Measurements from ENCODE around the gene FAM133A. TPM values are rescaled to one million over a fixed set of nuclear protein-coding genes. Genes with fewer than 3 reads are reported as not detected.

Gene FAM133A
- polyA plus RNA-seq, 1 donor from 2014 or later = 6.4 TPM

DNA sequence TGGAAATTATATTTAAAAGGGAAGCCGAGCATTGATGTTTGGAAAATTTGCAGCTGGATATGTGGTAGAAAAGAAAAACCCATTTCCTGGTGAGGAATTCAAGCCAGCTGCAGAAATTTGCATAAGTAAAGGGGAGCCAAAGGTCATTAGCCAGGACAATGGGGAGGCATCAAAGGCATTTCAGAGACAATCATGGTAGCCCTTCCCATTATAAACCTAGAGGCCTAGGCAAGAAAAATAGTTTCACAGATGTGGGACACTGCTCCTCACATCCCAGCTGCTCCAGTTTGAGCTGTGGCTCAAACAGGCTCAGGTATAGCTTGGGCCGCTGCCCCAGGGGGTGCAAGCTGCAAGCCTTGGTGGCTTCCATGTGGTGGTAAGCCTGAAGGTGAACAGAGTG, 36.4 kb upstream of the FAM133A start (continued):
- TF ChIP-seq SMC3 (conservative IDR thresholded peaks at IDR 0.05; ENCODE audit: poor library complexity) = no peak
- TF ChIP-seq EZH2 (IDR thresholded peaks at IDR 0.05; ENCODE audit: borderline replicate concordance, insufficient read depth, low read length, poor library complexity, severe bottlenecking) = no peak

DNA sequence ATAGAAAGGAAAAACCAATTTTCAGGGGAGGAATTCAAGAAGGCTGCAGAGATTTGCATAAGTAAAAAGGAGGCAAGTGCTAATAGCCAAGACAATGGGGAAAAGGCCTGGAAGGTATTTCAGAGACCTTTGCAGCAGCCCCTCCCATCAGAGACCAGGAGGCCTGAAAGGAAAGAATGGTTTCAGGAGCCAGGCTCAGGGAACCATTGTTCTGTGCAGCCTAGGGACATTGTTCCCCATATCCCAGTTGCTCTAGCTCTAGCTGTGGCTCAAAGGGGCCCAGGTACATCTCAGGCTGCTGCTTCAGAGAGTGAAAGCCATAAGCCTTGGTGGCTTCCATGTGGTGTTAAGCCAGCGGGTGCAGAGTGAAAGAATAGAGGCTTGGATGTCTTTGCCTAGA, 24.6 kb upstream of the FAM133A start:
- Histone ChIP-seq H3K27me3 (ENCODE audit: insufficient read depth, low read depth, low read length) (no peaks in the 10 kb centered on the region), H3K4me2 (ENCODE audit: low read length) (no peak overlapping the region), H3K9ac (ENCODE audit: low read length) (no peak overlapping the region), H4K20me1 (ENCODE audit: insufficient read depth) (no peaks in the 10 kb centered on the region), H3F3A (ENCODE audit: insufficient read depth, low read length, poor library complexity, severe bottlenecking) (no peaks in the 10 kb centered on the region), H3K27ac (ENCODE audit: low read length) (no peak overlapping the region), H3K79me2 (replicated peaks; ENCODE audit: insufficient read depth, low read length) (no peaks in the 10 kb centered on the region), H3K36me3 (ENCODE audit: insufficient read depth, low read length) (no peaks in the 10 kb centered on the region), H3K9me2 (ENCODE audit: insufficient read depth, low read length) (no peaks in the 10 kb centered on the region), H2AFZ (ENCODE audit: low read depth, low read length) (no peak overlapping the region), H3K4me3 (ENCODE audit: low read length) (no peak overlapping the region), H3K9me3 (ENCODE audit: low read length) (no peaks in the 10 kb centered on the region)
- TF ChIP-seq MXI1 (conservative IDR thresholded peaks at IDR 0.05; ENCODE audit: poor library complexity, severe bottlenecking) (no peak), CTCF (IDR thresholded peaks at IDR 0.05; ENCODE audit: poor library complexity, severe bottlenecking) (no peak), POLR2AphosphoS5 (IDR thresholded peaks at IDR 0.05) (no peak), TAF1 (IDR thresholded peaks at IDR 0.05; ENCODE audit: low read depth) (no peak)
- TF ChIP-seq, protein P1, sequence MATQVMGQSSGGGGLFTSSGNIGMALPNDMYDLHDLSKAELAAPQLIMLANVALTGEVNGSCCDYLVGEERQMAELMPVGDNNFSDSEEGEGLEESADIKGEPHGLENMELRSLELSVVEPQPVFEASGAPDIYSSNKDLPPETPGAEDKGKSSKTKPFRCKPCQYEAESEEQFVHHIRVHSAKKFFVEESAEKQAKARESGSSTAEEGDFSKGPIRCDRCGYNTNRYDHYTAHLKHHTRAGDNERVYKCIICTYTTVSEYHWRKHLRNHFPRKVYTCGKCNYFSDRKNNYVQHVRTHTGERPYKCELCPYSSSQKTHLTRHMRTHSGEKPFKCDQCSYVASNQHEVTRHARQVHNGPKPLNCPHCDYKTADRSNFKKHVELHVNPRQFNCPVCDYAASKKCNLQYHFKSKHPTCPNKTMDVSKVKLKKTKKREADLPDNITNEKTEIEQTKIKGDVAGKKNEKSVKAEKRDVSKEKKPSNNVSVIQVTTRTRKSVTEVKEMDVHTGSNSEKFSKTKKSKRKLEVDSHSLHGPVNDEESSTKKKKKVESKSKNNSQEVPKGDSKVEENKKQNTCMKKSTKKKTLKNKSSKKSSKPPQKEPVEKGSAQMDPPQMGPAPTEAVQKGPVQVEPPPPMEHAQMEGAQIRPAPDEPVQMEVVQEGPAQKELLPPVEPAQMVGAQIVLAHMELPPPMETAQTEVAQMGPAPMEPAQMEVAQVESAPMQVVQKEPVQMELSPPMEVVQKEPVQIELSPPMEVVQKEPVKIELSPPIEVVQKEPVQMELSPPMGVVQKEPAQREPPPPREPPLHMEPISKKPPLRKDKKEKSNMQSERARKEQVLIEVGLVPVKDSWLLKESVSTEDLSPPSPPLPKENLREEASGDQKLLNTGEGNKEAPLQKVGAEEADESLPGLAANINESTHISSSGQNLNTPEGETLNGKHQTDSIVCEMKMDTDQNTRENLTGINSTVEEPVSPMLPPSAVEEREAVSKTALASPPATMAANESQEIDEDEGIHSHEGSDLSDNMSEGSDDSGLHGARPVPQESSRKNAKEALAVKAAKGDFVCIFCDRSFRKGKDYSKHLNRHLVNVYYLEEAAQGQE (IDR thresholded peaks at IDR 0.05; ENCODE audit: borderline replicate concordance) = no peak

DNA sequence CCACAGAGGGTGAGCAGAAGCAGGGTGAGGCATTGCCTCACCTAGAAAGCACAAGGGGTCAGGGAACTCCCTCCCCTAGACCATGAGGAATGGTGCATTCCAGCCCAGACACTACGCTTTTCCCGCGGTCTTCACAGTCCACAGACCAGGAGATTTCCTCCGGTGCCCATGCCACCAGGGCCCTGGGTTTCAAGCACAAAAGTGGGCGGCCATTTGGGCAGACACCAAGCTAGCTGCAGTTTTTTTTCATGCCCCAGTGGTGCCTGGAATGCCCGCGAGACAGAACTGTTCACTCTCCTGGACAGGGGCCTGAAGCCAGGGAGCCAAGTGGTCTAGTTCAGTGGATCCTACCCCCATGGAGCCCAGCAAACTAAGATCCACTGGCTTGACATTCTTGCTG, 13.4 kb upstream of the FAM133A start:
- H3K9me3 ChIP-seq (ENCODE audit: low read length) = no peaks in the 10 kb centered on the region
- no peaks in the 10 kb centered on the region for H3K9me2 ChIP-seq (ENCODE audit: insufficient read depth, low read length)
- H2AFZ ChIP-seq (ENCODE audit: low read depth, low read length) = no peak overlapping the region
- H3K4me3 ChIP-seq (ENCODE audit: low read length) = no peak overlapping the region
- H3K79me2 ChIP-seq (replicated peaks; ENCODE audit: insufficient read depth, low read length) = no peaks in the 10 kb centered on the region
- H3K36me3 ChIP-seq (ENCODE audit: insufficient read depth, low read length) = no peaks in the 10 kb centered on the region
- H3K4me2 ChIP-seq (ENCODE audit: low read length) = no peak overlapping the region
- H3F3A ChIP-seq (ENCODE audit: insufficient read depth, low read length, poor library complexity, severe bottlenecking) = no peaks in the 10 kb centered on the region
- no peaks in the 10 kb centered on the region for H4K20me1 ChIP-seq (ENCODE audit: insufficient read depth)
- no peaks in the 10 kb centered on the region for H3K27me3 ChIP-seq (ENCODE audit: insufficient read depth, low read depth, low read length)
- H3K9ac ChIP-seq (ENCODE audit: low read length) = no peak overlapping the region
- TF ChIP-seq MXI1 (conservative IDR thresholded peaks at IDR 0.05; ENCODE audit: poor library complexity, severe bottlenecking) (no peak), EZH2 (IDR thresholded peaks at IDR 0.05; ENCODE audit: borderline replicate concordance, insufficient read depth, low read length, poor library complexity, severe bottlenecking) (no peak)
- no peak overlapping the region for H3K27ac ChIP-seq (ENCODE audit: low read length)
